Fibroblast of the conjunctiva (primary cell): ENCODE results near the gene CCNDBP1.
A peak's percentile ranks its signal among the peaks of the same experiment; 100 is the strongest.
"Not testable (repeated sequence)": the region's sequence is repeated elsewhere in the genome, so short reads cannot be mapped to it uniquely, and the experiment has no call there.

Experiments
- DNase-seq: peaks from one replicate; pipeline ENCODE4 v3.0.0-alpha.2; 2010; ENCODE audit warnings: low read depth

CCNDBP1 gene

DNA sequence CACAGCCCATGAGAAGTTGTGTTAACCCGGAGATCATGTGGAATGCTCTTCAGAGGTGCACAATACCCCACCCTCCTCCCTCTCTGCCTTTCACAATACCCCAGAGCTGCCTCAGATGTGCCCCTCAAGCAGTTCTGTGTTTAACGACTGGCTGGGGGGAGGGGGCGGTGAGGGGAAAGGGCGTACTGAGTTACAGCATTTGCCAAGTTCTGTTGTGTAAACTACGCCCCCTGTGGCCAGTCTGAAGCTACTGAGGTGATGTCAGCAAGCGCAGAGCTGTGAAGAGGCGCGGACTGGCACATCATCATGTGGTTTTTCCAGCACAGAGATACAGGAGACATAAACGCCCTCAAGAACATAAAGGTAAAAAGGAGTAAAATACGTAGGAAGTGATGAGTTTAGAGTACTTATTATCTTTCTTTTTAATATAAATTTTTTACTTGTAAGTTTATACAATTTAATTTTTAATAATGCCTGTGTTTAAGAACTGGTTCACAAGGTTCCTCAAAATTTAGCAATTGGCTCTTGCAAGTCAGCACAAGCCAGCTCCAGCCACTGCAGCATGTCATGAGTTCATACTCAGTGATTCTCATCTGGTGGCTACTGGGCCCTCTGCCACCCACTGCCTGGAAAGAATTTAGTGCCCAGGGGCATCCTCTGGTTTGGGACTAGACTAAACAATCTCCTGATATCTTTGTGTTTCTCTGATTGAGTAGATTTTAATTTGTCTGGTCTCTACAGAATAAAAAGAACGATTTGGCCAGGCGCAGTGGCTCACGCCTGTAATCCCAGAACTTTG is 33.9 kb downstream of the CCNDBP1 start:
- no peak for DNase-seq

GRCh38 chr15:43219929-43220928 is 35.0 kb downstream of the CCNDBP1 start:
- DNase-seq = no peak

DNA sequence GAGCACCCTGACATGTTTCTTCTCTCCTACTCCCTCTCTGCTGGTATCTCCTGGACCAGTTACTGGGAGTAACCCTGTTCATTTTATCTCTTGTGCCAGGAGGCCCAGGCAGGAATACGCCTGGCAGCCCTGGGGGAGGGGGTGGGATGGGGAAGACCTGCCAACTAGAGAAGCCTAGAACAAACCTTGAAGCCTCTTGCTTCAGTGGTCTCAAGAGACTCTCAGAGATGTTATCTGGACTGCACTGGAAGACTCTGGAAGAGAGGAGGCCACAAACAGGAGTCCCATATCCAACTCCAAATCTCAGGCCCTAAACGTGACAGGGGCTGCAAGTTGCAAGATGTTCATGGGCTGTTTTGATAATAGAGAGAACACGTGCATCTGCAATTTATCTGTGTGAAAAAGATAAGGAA is 35.8 kb downstream of the CCNDBP1 start, which contains the start of gene EPB42:
Gene EPB42, minus strand, starts transcription at position 28 of the 413 bp plus-strand sequence. CDS start 193 bp downstream, outside the sequence.
- DNase-seq = no peak

DNA sequence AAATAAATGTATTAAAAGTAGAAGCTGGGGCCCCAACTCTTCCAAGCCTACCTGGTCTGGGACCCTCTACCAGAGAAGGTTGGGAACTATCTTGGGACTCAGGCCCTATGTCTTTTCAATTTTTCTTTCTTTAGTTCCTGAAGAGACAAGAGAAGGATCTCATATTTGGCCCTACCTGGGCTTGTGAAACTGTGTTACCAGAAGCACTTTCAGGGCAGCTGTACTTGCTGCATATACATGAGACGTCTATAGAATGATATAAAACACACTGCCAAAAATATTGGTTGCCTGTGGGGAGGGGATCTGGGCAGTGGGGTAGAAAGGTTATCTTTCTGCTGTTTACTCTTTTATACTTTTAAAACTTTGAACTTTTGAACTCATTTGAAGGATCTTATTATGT is 36.2 kb downstream of the CCNDBP1 start:
- DNase-seq = no peak

- DNase-seq = peak; percentile 32
Measured at GRCh38 chr15:43225201-43225949, 40.2 kb downstream of the CCNDBP1 start.

DNA sequence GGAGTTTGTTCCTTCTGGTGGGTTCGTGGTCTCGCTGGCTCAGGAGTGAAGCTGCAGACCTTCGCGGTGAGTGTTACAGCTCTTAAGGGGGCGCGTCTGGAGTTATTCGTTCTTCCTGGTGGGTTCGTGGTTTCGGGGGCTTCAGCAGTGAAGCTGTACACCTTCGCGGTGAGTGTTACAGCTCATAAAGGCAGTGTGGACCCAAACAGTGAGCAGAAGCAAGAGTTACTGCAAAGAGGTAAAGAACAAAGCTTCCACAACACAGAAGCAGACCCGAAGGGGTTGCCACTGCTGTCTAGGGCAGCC is 40.7 kb downstream of the CCNDBP1 start:
- not testable (repeated sequence) for DNase-seq

- DNase-seq = no peak
Measured at GRCh38 chr15:43226436-43227305, 41.5 kb downstream of the CCNDBP1 start.

DNA sequence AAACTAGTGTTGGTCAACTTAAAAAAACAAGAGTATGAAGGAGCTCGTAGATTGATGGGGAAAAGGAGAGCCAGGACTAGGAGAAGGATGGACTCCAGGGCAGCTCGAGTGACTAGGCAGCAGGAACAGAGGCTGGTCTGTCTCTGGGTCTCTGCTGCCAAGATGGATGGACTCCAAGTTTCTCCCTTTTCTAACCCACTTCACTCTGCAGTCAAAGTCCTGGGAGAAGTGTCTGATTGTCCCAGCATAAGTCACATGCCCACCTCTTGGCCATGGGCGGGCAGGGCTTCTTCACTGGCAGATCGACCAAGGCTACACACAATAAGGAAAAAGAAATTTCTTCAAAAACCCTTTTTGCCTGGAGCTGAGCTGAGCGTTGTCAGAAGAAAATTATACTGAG is 44.8 kb downstream of the CCNDBP1 start:
- DNase-seq = no peak

- DNase-seq = no peak
Measured at GRCh38 chr15:43230640-43231115, 45.5 kb downstream of the CCNDBP1 start.

DNA sequence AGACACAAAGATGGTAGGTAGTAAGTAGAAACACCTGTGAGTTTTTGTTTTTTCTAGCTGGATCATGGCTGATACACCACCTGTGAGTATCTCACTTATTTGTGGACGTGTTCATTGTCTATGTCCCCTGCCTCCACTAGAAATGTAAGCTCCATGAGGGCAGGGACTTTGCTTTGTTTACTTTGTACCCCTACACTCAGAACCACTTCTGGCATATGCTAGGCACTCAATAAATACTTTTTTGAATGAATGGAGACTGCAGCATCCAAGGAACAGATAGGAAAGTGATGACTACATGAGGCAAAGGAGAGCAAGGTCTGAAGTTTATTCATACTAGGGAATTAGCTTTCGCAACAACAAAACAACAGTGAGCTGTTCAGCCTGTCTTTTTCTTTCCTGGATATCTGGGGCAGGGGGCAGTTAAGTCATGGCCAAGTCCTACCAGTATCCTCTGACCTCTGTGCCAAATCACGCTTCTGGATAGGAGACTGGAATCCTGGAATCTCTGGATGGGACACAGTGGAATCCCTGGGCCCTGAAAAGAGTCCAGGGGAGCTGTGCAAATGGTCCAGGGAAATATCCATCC is 47.2 kb downstream of the CCNDBP1 start:
- DNase-seq = no peak

GRCh38 chr15:43235536-43235935 is 50.3 kb downstream of the CCNDBP1 start:
- no peak for DNase-seq

GRCh38 chr15:43237842-43238470 is 52.8 kb downstream of the CCNDBP1 start:
- DNase-seq = no peak

- DNase-seq = no peak
Measured at GRCh38 chr15:43238671-43239131, 53.5 kb downstream of the CCNDBP1 start.

DNA sequence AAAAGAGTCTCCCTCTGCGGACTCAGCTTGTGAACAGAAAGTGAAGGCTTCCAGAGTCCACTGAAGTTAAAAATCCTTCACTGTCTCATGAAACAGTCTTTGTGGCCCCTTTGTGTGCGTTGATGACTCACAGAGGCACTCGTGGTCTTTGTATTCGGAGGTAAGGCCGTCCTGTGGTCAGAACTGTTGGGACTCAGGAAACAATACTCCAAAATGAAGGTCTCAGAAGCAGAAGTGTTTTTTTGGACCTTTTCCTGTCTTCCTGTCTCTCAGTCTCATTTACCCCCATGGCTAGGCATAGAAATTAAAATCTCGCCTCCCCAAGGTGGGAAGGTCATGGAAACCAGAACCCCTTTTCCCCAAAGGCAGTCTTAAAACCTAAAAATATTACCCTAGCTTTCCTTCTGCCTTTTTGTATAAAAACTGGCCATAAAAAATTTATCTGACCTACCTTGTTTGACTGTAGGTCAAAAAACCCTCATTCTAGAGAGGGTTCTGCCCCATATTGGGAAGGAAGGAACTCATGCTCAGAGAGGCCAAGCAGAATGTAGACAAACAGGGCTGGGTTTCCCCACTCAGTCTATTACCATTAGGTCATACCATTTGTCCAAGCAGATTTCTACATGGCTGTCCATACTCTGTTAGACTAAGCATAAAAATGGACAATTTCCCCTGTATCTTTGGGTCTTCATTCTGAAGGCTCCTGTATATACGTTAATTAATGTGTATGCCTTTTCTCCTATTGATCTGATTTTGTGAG is 54.7 kb downstream of the CCNDBP1 start:
- no peak for DNase-seq

GRCh38 chr15:43241100-43241499 is 55.9 kb downstream of the CCNDBP1 start:
- peak; percentile 34 for DNase-seq

DNA sequence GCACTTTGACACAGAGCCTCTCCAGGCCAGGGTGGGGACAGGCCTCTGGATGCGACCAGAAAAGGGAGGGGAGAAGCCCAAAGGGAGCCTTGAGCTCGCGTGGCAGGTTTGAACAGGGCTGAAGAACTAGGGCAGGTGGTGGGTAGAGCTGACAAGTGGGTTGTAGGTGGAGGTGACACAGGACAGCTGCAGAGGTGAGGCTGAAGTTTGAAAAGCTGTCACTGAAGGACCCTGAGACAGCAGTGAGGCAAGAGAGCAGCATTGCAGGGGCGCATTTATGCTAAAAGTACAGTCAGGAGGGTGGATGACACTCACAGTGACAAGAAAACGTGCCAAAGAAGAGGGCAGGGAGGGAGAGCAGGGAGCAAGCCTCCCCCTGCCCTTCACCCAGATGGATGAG is 57.4 kb downstream of the CCNDBP1 start:
- no peak for DNase-seq

- DNase-seq = no peak
Measured at GRCh38 chr15:43243020-43243645, 57.9 kb downstream of the CCNDBP1 start.

DNA sequence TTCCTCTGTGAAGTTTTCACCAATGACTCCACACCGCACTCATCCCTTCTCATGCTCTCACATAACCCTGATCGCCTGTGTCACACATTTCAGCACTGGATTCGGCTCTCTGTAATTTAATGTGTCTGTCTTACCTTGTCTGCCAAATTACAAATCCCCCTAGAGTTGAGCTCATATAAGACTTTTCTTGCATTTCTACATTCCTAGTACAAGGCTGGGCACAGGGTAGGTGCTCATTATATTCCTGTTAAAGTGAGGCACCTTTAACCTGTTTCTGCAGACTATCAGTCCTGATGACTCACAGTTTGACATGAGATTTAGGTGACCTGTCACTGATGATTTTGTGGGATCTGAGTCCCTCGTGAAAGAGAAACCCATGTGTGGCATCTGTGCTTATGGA is 58.9 kb downstream of the CCNDBP1 start:
- DNase-seq = no peak

DNA sequence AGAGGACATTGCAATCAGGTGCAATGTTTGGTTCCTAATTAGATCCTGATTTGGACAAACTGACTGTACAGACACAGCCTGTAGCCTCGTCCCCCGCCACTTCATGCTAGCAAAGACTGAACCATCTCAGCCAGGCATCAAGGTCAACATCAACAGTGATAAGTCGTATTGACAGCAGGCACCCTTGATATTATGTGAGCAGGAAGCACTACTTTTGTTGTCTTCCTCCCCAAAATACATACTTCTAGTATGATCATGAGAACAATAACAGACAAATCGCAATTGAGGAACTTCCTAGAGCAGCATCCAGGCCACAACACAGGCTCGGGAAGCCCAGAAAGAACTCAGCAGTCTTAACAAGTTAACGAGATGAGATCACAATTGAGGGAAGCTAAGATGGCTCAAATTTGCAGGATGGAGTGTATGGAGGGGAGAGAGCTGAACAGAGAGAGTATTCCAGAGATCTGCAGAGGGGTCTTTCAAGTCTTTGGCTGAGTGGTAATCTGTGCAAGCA is 61.1 kb downstream of the CCNDBP1 start:
- DNase-seq = no peak
